Liver (tissue), 9 donors: Measurements from ENCODE around the gene RHBDF2. TPM values are rescaled to one million over a fixed set of nuclear protein-coding genes. Genes with fewer than 3 reads are reported as not detected.

Source experiments
- DNase-seq: peaks from one replicate; pipeline ENCODE4 v3.0.0-alpha.2; 2017; ENCODE audit warnings: low spot score
- H3K27ac ChIP-seq, 2 donors: one replicate each; pipeline ENCODE4 v1.7.0; 2013; ENCODE audit warnings: inconsistent platforms in 2 of 2, low read length in 2 of 2, control low read depth in 1 of 2, low read depth in 1 of 2, mild to moderate bottlenecking in 1 of 2
- H3K27me3 ChIP-seq, 4 donors: one replicate each; pipeline versions ENCODE4 v1.6.1 to v1.7.0; 2013; ENCODE audit warnings: low read length in 3 of 4, inconsistent platforms in 1 of 4, mild to moderate bottlenecking in 1 of 4, moderate library complexity in 1 of 4; ENCODE audit not compliant: control insufficient read depth in 4 of 4, insufficient read depth in 4 of 4
- H3K36me3 ChIP-seq, 4 donors: one replicate each; pipeline versions ENCODE4 v1.6.1 to v1.7.0; 2013; ENCODE audit warnings: low read length in 3 of 4, mild to moderate bottlenecking in 3 of 4, low read depth in 1 of 4, moderate library complexity in 1 of 4; ENCODE audit not compliant: control insufficient read depth in 4 of 4, insufficient read depth in 3 of 4
- H3K4me1 ChIP-seq, 4 donors: one replicate each; pipeline versions ENCODE4 v1.6.1 to v1.7.0; 2013; ENCODE audit warnings: low read length in 3 of 4, mild to moderate bottlenecking in 3 of 4, moderate library complexity in 1 of 4; ENCODE audit not compliant: control insufficient read depth in 4 of 4, insufficient read depth in 4 of 4
- H3K4me3 ChIP-seq, 3 donors: one replicate each; pipeline versions ENCODE4 v1.6.1 to v1.7.0; 2013; ENCODE audit warnings: low read length in 3 of 3, control low read depth in 1 of 3, low read depth in 1 of 3, mild to moderate bottlenecking in 1 of 3
- H3K9ac ChIP-seq, 2 donors: one replicate each; pipeline ENCODE4 v1.7.0; 2013; ENCODE audit warnings: low read length in 2 of 2, mild to moderate bottlenecking in 2 of 2, moderate library complexity in 2 of 2, control low read depth in 1 of 2, low read depth in 1 of 2
- H3K9me3 ChIP-seq, 4 donors: one replicate each; pipeline versions ENCODE4 v1.6.1 to v1.7.0; 2013; ENCODE audit warnings: low read length in 3 of 4; ENCODE audit not compliant: control insufficient read depth in 4 of 4
- EGR1 ChIP-seq, 2 donors: IDR thresholded peaks; 2 replicates each; pipeline ENCODE4 v1.6.1; 2016 to 2018; ENCODE audit warnings: antibody characterized with exemption in 2 of 2, low read depth in 2 of 2
- FOXA1 ChIP-seq: IDR thresholded peaks from 2 replicates; pipeline ENCODE4 v1.6.1; 2016; ENCODE audit warnings: antibody characterized with exemption
- FOXA2 ChIP-seq: IDR thresholded peaks from 2 replicates; pipeline ENCODE4 v1.6.1; 2016; ENCODE audit warnings: antibody characterized with exemption
- GABPA ChIP-seq, 2 donors: IDR thresholded peaks in 1 of 2; conservative IDR thresholded peaks in 1 of 2; 2 replicates each; pipeline ENCODE4 v1.6.1; 2016; ENCODE audit warnings: antibody characterized with exemption in 2 of 2, mild to moderate bottlenecking in 1 of 2, moderate library complexity in 1 of 2
- HNF4A ChIP-seq, 2 donors: conservative IDR thresholded peaks; 2 replicates each; pipeline ENCODE4 v1.6.1; 2016; ENCODE audit warnings: antibody characterized with exemption in 2 of 2, mild to moderate bottlenecking in 2 of 2
- HNF4G ChIP-seq: IDR thresholded peaks from 2 replicates; pipeline ENCODE4 v1.6.1; 2016; ENCODE audit warnings: antibody characterized with exemption
- JUND ChIP-seq, 2 donors: IDR thresholded peaks; 2 replicates each; pipeline ENCODE4 v1.6.1; 2016; ENCODE audit warnings: antibody characterized with exemption in 2 of 2
- NR2F2 ChIP-seq: IDR thresholded peaks from 2 replicates; pipeline ENCODE4 v1.6.1; 2016; ENCODE audit warnings: antibody characterized with exemption
- RAD21 ChIP-seq, 2 donors: IDR thresholded peaks; 2 replicates each; pipeline ENCODE4 v1.6.1; 2016; ENCODE audit warnings: antibody characterized with exemption in 2 of 2, mild to moderate bottlenecking in 2 of 2
- RXRA ChIP-seq, 2 donors: IDR thresholded peaks; 2 replicates each; pipeline ENCODE4 v1.6.1; 2017 to 2018; ENCODE audit warnings: antibody characterized with exemption in 2 of 2, mild to moderate bottlenecking in 1 of 2
- SP1 ChIP-seq: IDR thresholded peaks from 2 replicates; pipeline ENCODE4 v1.6.1; 2018; ENCODE audit warnings: antibody characterized with exemption, mild to moderate bottlenecking
- TAF1 ChIP-seq: conservative IDR thresholded peaks from 2 replicates; pipeline ENCODE4 v1.6.1; 2016; ENCODE audit warnings: antibody characterized with exemption, mild to moderate bottlenecking
- YY1 ChIP-seq: IDR thresholded peaks from 2 replicates; pipeline ENCODE4 v1.6.1; 2016; ENCODE audit warnings: antibody characterized with exemption, mild to moderate bottlenecking
- whole genome bisulfite sequencing: extraction: QIAGEN DNeasy Blood & Tissue Kit; methylation state at CpG from one replicate; pipeline ENCODE4 v1.1.7; 2013; 5-methylcytosine and 5-hydroxymethylcytosine counted together
- polyA plus RNA-seq, 2 donors: library from polyadenylated mRNA; stranded (reverse) in 1 of 2; unstranded in 1 of 2; fragments of 200-250 nt in 1 of 2; fragments of >200 nt in 1 of 2; fragmentation: Nextera tagmentation in 1 of 2; extraction: Ambion mirVana in 1 of 2; gene quantifications; one replicate each; pipeline versions ENCODE4 v1.2.1 to v1.2.3, GENCODE V29; 2013 to 2015
- total RNA-seq, 2 donors: library from RNA; depleted of rRNA; stranded (reverse); fragments of >200 nt; gene quantifications; one replicate each; pipeline ENCODE4 v1.2.3, GENCODE V29; 2014
- TF ChIP-seq, protein P1 (sequence below): IDR thresholded peaks from 2 replicates; pipeline ENCODE4 v1.6.1; 2016; ENCODE audit warnings: antibody characterized with exemption
- TF ChIP-seq, protein P2 (sequence below): IDR thresholded peaks from 2 replicates; pipeline ENCODE4 v1.6.1; 2016; ENCODE audit warnings: antibody characterized with exemption, mild to moderate bottlenecking
- TF ChIP-seq, protein P3 (sequence below): IDR thresholded peaks from 2 replicates; pipeline ENCODE4 v1.6.1; 2016; ENCODE audit warnings: antibody characterized with exemption
- donor health status: healthy.
- donor health status: healthy.
- donor health status: healthy.
- donor health status: healthy.
- donor health status: healthy.

The RHBDF2 gene
- total and polyA plus RNA-seq, 4 donors = 2.9 to 6.7 (median 4.6) TPM

DNA sequence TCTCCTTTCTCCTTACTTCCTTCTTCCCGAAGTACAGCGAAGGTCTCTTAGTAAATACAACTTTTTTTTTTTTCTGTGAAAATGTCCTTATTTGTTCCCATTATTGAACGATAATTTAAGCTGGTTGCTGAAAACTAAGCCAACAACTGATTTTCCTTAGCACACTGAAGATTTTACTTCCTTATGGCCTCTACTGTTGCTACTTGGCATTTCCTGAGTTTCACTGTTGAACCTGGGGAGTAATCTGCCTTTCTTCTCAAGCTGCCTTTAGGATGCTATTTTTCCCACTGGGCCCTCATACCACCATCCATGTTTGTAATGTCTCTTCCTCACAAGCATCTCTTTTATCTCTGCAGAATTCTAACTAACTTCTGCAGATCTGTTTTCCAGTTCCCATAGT, 74.4 kb downstream of the RHBDF2 start:
- 85% methylated on average over 3 of the region's 3 CpGs for WGBS
- H3K4me1 ChIP-seq = no peaks in the 10 kb centered on the region
- no peaks in the 10 kb centered on the region for H3K27me3 ChIP-seq
- H3K27ac ChIP-seq = no peak overlapping the region
- H3K9me3 ChIP-seq = no peaks in the 10 kb centered on the region
- H3K9ac ChIP-seq = no peak overlapping the region
- no peak for TF ChIP-seq YY1
- TF ChIP-seq, protein P1, sequence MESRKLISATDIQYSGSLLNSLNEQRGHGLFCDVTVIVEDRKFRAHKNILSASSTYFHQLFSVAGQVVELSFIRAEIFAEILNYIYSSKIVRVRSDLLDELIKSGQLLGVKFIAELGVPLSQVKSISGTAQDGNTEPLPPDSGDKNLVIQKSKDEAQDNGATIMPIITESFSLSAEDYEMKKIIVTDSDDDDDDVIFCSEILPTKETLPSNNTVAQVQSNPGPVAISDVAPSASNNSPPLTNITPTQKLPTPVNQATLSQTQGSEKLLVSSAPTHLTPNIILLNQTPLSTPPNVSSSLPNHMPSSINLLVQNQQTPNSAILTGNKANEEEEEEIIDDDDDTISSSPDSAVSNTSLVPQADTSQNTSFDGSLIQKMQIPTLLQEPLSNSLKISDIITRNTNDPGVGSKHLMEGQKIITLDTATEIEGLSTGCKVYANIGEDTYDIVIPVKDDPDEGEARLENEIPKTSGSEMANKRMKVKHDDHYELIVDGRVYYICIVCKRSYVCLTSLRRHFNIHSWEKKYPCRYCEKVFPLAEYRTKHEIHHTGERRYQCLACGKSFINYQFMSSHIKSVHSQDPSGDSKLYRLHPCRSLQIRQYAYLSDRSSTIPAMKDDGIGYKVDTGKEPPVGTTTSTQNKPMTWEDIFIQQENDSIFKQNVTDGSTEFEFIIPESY = no peak
- TF ChIP-seq NR2F2 = no peak
- TF ChIP-seq HNF4A (conservative IDR thresholded peaks at IDR 0.05) = no peak
- TF ChIP-seq SP1 = no peak
- no peak for TF ChIP-seq TAF1
- no peak for TF ChIP-seq RXRA (IDR thresholded peaks at IDR 0.05)
- TF ChIP-seq, protein P2, sequence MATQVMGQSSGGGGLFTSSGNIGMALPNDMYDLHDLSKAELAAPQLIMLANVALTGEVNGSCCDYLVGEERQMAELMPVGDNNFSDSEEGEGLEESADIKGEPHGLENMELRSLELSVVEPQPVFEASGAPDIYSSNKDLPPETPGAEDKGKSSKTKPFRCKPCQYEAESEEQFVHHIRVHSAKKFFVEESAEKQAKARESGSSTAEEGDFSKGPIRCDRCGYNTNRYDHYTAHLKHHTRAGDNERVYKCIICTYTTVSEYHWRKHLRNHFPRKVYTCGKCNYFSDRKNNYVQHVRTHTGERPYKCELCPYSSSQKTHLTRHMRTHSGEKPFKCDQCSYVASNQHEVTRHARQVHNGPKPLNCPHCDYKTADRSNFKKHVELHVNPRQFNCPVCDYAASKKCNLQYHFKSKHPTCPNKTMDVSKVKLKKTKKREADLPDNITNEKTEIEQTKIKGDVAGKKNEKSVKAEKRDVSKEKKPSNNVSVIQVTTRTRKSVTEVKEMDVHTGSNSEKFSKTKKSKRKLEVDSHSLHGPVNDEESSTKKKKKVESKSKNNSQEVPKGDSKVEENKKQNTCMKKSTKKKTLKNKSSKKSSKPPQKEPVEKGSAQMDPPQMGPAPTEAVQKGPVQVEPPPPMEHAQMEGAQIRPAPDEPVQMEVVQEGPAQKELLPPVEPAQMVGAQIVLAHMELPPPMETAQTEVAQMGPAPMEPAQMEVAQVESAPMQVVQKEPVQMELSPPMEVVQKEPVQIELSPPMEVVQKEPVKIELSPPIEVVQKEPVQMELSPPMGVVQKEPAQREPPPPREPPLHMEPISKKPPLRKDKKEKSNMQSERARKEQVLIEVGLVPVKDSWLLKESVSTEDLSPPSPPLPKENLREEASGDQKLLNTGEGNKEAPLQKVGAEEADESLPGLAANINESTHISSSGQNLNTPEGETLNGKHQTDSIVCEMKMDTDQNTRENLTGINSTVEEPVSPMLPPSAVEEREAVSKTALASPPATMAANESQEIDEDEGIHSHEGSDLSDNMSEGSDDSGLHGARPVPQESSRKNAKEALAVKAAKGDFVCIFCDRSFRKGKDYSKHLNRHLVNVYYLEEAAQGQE = no peak
- TF ChIP-seq EGR1 (IDR thresholded peaks at IDR 0.05; ENCODE audit: low read depth in 2 of 2) = no peak
- TF ChIP-seq FOXA2 = no peak
- TF ChIP-seq HNF4G = no peak
- TF ChIP-seq, protein P3, sequence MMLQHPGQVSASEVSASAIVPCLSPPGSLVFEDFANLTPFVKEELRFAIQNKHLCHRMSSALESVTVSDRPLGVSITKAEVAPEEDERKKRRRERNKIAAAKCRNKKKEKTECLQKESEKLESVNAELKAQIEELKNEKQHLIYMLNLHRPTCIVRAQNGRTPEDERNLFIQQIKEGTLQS = no peak
- peaks cover 0 to 1% (median 0%) of the 10 kb centered on the region in 4 donors for H3K36me3 ChIP-seq
- no peak overlapping the region for H3K4me3 ChIP-seq
- no peak for DNase-seq

DNA sequence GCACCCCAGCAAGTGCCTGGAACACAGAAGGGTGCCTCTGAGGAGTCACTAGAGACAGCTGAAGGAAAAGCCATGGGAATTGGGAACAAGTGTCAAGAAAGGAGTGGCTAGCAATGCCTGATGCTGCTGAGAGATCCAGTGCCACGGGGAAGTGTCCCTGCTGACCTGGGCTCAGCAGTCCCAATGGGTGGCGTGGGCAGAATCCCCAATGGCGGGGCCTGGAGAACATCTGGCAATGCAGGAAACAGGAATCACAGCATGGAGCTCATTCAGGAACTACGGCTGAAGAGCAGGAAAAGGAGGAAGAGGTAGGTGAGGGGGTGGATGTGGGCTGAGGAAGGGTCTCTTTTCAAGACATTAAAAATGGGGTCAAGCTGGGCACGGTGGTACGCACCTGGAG, 78.4 kb downstream of the RHBDF2 start:
- H3K4me3 ChIP-seq = no peak overlapping the region
- WGBS = 95% methylated on average over 6 of the region's 6 CpGs

More for the DNA sequence above, 78.4 kb downstream of the RHBDF2 start:
- no peak overlapping the region for H3K9ac ChIP-seq
- H3K27ac ChIP-seq = no peak overlapping the region
- no peak for DNase-seq
- TF ChIP-seq HNF4A (conservative IDR thresholded peaks at IDR 0.05) (no peak), RXRA (IDR thresholded peaks at IDR 0.05) (no peak), JUND (IDR thresholded peaks at IDR 0.05) (no peak), TAF1 (no peak), YY1 (no peak), FOXA1 (no peak), RAD21 (IDR thresholded peaks at IDR 0.05) (no peak), GABPA (IDR thresholded peaks at IDR 0.05 in 1 of 2, conservative IDR thresholded peaks at IDR 0.05 in 1 of 2) (no peak), SP1 (no peak), FOXA2 (no peak)
- TF ChIP-seq, protein P2 = no peak
- TF ChIP-seq, protein P3 = no peak
- no peaks in the 10 kb centered on the region for H3K9me3 ChIP-seq
- no peaks in the 10 kb centered on the region for H3K36me3 ChIP-seq
- no peaks in the 10 kb centered on the region for H3K27me3 ChIP-seq
- H3K4me1 ChIP-seq = peaks cover 0 to 8% (median 0%) of the 10 kb centered on the region in 4 donors
